Heart right ventricle (tissue), 16 donors: ENCODE results near the gene RYK. TPM values are rescaled to one million over a fixed set of nuclear protein-coding genes. Genes with fewer than 3 reads are reported as not detected.
A peak's percentile ranks its signal among the peaks of the same experiment; 100 is the strongest.

Source experiments
- ATAC-seq, 8 donors: fragments of 200-7000 bp; cut with Tn5 transposase; one replicate each; pipeline ENCODE4 v1.9.1; 2020; ENCODE audit warnings: mild to moderate bottlenecking in 8 of 8, moderate library complexity in 8 of 8, moderate number of reproducible peaks in 1 of 8
- DNase-seq, 2 donors: peaks; one replicate each; pipeline ENCODE4 v3.0.0-alpha.2; 2020
- H3K27ac ChIP-seq, 10 donors: fragments of 200-600 bp; sonication (generic) in 2 of 10; one replicate each; pipeline versions ENCODE4 v1.5.0 to v1.8.0; 2020 to 2022; ENCODE audit warnings: mild to moderate bottlenecking in 3 of 10
- H3K27me3 ChIP-seq, 7 donors: fragments of 200-600 bp; one replicate each; pipeline ENCODE4 v1.8.0; 2021 to 2022; ENCODE audit warnings: mild to moderate bottlenecking in 2 of 7
- H3K36me3 ChIP-seq, 9 donors: fragments of 200-600 bp; sonication (generic) in 1 of 9; one replicate each; pipeline versions ENCODE4 v1.5.0 to v1.8.0; 2020 to 2022; ENCODE audit warnings: mild to moderate bottlenecking in 2 of 9
- H3K4me1 ChIP-seq, 9 donors: fragments of 200-600 bp; sonication (generic) in 1 of 9; one replicate each; pipeline versions ENCODE4 v1.5.0 to v1.8.0; 2020 to 2022; ENCODE audit warnings: mild to moderate bottlenecking in 4 of 9
- H3K4me3 ChIP-seq, 10 donors: fragments of 200-600 bp; sonication (generic) in 2 of 10; one replicate each; pipeline versions ENCODE4 v1.5.0 to v1.8.0; 2020 to 2022; ENCODE audit warnings: mild to moderate bottlenecking in 7 of 10, moderate library complexity in 2 of 10
- H3K9me3 ChIP-seq, 11 donors: fragments of 200-600 bp in 10 of 11; sonication (generic) in 2 of 11; one replicate each; pipeline versions ENCODE4 v1.5.0 to v1.8.0; 2013 to 2022; ENCODE audit warnings: mild to moderate bottlenecking in 2 of 11, control low read depth in 1 of 11, moderate library complexity in 1 of 11
- WGBS, 2 donors: extraction: QIAGEN DNeasy Blood & Tissue Kit; methylation state at CpG; one replicate each; pipeline ENCODE4 v1.1.7; 2013; ENCODE audit warnings: inconsistent platforms in 1 of 2; 5-methylcytosine and 5-hydroxymethylcytosine counted together
- intact Hi-C, 10 donors: fragments of 100-400 bp; cut with DNase I; formaldehyde crosslinking; loops; one replicate each; pipeline versions ENCODE4 v1.11.1 to v1.14.2; 2022
- polyA plus RNA-seq, 2 donors: library from polyadenylated mRNA; stranded (reverse); fragments of 200-250 nt; gene quantifications; one replicate each; pipeline ENCODE4 v1.2.3, GENCODE V29; 2013
- total RNA-seq, 10 donors: library from RNA; stranded (reverse); fragmentation: NEBNext Ultra II Directional in 3 of 10; extraction: Animal tissue kit (Norgen Biotek cat#: 25700) in 3 of 10; gene quantifications; one replicate each; pipeline versions ENCODE4 v1.2.1 to v1.2.4, GENCODE V29; 2021 to 2023
- TF ChIP-seq, protein P1 (sequence below), 9 donors: fragments of 200-600 bp; sonication (generic) in 2 of 9; IDR thresholded peaks; one replicate each; pipeline versions ENCODE4 v1.5.0 to v1.8.0; 2021 to 2022; ENCODE audit warnings: antibody characterized with exemption in 9 of 9, mild to moderate bottlenecking in 5 of 9, moderate library complexity in 1 of 9
- donor health status: Arrhythmogenic right ventricular cardiomyopathy.
- donor health status: ischemic (EF 13 %, LVEDD 7.1; RV severe dilation, severe dysfunction).
- donor health status: healthy with polysubstance abuse.
- donor health status: DM: no; HTN: yes; CAD: no.
- donor health status: DM: no; HTN: no; CAD: no.
- donor health status: ischemic (EF 25% LVEDD 6.9; RV normal size, moderate dysfunction).
- donor health status: ischemic (EF 25% LVEDD 5.7; RV mildly dilated, moderate dysfunction).
- donor health status: healthy.
- donor health status: DM: yes; HTN: yes; CAD: no.
- donor health status: Ischemic cardiomyopathy.
- donor health status: ischemic (EF 35%, LVEDD 5.7; RV mildly dilated, moderate dysfunction).
- donor health status: nonischemic (EF 11% LVEDD 7.7; RV severe dilation, severe dysfunction).
- donor health status: DM: yes; HTN: yes; CAD: no.
- donor health status: PGD.
- donor health status: ischemic (EF 29% LVEDD 5.4; RV normal size, mild dysfunction).
- donor health status: nonischemic (EF 23%, LVEDD 6.1; RV moderate dilation, normal function).

The RYK gene
- total and polyA plus RNA-seq, 12 donors: 18.0 to 45.8 (median 36.5) TPM

DNA sequence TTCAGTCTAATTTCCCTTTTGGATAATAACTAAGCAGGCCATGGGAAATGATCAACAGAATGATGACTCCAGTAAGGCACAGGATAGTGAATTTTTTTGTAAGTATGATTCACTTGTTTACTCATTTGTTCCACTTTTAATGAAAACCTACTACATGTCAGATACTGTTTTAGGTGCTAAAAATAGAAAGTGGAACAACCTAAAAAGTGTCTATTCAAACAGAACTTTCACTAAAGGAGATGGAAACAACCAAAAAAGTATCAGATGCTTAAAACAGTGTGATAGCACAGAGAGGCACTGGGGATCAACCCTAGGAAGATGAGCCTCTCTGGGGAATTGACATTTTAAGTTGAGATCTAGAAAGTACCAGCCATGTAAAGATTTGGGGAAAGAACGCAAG, 11.1 kb downstream of the RYK start:
- Histone ChIP-seq H3K4me1 (peaks cover 6 to 86% (median 70%) of the 10 kb centered on the region in 9 donors), H3K27me3 (no peaks in the 10 kb centered on the region), H3K9me3 (no peaks in the 10 kb centered on the region), H3K4me3 (no peak overlapping the region), H3K36me3 (no peaks in the 10 kb centered on the region), H3K27ac (peak overlapping the region in 2 of 10 donors; percentile 14 to 46)
- DNase-seq (no peak), ATAC-seq (no peak)
- intact Hi-C loops: loop anchor here in 2 of 10 donors (5.0 to 10.0 kb wide), 2 partner anchors 138 to 415 kb away; no protein-coding TSS in a partner anchor
- 96 to 98% methylated on average over 1 of the region's 1 CpG for WGBS, 2 donors
- TF ChIP-seq, protein P1, sequence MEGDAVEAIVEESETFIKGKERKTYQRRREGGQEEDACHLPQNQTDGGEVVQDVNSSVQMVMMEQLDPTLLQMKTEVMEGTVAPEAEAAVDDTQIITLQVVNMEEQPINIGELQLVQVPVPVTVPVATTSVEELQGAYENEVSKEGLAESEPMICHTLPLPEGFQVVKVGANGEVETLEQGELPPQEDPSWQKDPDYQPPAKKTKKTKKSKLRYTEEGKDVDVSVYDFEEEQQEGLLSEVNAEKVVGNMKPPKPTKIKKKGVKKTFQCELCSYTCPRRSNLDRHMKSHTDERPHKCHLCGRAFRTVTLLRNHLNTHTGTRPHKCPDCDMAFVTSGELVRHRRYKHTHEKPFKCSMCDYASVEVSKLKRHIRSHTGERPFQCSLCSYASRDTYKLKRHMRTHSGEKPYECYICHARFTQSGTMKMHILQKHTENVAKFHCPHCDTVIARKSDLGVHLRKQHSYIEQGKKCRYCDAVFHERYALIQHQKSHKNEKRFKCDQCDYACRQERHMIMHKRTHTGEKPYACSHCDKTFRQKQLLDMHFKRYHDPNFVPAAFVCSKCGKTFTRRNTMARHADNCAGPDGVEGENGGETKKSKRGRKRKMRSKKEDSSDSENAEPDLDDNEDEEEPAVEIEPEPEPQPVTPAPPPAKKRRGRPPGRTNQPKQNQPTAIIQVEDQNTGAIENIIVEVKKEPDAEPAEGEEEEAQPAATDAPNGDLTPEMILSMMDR (IDR thresholded peaks at IDR 0.05): no peak

DNA sequence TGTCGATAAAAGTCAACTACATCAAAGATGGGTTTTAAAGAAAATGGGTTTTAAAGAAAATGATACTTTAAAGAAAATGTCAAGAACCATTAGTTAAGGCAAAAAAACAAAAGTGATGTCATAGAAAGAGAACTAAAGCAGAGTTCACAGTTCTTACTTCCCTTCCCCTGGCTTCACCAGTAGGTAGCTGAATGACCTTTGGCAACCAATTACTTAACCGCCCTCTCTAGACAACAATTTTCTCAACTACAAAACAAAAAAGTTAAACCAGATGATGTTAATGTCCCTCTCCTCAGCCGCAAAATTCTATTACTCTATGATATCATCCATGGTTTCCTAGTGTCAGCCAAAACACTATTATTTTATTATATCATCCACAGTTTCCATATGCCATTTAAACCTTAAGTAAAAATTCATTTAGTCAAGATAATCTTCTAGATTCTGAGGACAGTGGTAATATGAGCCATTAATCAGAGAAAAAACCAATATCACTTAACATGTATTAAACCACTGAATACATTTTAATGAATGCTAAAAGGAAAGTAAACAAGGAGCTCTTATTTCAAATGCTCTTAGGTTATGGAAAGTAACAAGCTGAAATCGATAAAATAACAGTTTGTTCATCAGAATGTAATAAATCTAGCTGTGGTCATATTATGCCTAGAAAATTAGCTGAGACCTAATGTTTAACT, 13.1 kb downstream of the RYK start:
- no peak overlapping the region for H3K4me3 ChIP-seq
- TF ChIP-seq, protein P1 (IDR thresholded peaks at IDR 0.05): no peak
- no peaks in the 10 kb centered on the region for H3K27me3 ChIP-seq
- ATAC-seq: peak in 4 of 8 donors; percentile 34 to 56 (median 42)
- intact Hi-C loops: loop anchor here in 2 of 10 donors (5.0 to 10.0 kb wide), 2 partner anchors 140 to 413 kb away; no protein-coding TSS in a partner anchor
- 71 to 78% methylated on average over 4 of the region's 4 CpGs for WGBS, 2 donors
- peak overlapping the region in 6 of 10 donors; percentile 15 to 59 (median 22) for H3K27ac ChIP-seq
- peaks cover 11 to 87% (median 70%) of the 10 kb centered on the region in 9 donors for H3K4me1 ChIP-seq
- no peak for DNase-seq
- no peaks in the 10 kb centered on the region for H3K36me3 ChIP-seq
- no peaks in the 10 kb centered on the region for H3K9me3 ChIP-seq

DNA sequence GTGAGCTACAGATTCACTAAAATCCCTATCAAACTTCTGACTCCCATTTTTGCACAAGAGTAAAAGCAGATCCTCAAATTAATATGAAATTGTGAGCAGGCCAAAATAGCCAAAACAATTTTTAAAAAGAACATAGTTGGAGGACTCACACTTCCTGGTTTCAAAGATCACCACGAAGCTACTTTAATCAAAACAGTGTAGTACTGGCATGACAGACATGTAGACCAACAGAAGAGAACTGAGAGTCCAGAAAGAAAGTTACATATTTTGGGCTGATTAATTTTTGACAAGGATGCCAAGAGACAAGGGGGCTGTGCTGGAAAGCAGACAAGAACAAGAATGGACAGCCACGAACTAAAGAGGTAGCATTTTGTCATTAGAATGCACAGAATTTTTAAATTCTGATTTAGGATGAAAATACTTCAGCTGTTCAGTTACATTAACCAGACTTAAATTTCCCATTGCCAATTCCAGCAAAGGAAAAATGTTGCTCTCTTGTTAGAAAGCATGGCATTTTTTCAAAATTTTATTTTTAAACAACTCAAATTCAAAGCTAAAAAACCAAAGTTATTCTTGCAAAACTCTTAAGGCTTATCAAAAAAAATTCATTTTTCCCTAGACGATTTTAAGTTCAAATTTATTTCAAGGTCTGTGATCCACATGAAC, 14.0 kb downstream of the RYK start:
- DNase-seq (no peak), ATAC-seq (peak in 2 of 8 donors; percentile 33 to 50)
- peaks cover 11 to 88% (median 71%) of the 10 kb centered on the region in 9 donors for H3K4me1 ChIP-seq
- H3K27me3 ChIP-seq: no peaks in the 10 kb centered on the region
- H3K36me3 ChIP-seq: no peaks in the 10 kb centered on the region
- no peaks in the 10 kb centered on the region for H3K9me3 ChIP-seq
- 29 to 30% methylated on average over 3 of the region's 3 CpGs for WGBS, 2 donors
- no peak overlapping the region for H3K4me3 ChIP-seq
- intact Hi-C loops: loop anchor here in 2 of 10 donors (5.0 to 10.0 kb wide), 2 partner anchors 141 to 412 kb away; no protein-coding TSS in a partner anchor
- peak overlapping the region in 6 of 10 donors; percentile 13 to 47 (median 20) for H3K27ac ChIP-seq
- TF ChIP-seq, protein P1 (IDR thresholded peaks at IDR 0.05): no peak

DNA sequence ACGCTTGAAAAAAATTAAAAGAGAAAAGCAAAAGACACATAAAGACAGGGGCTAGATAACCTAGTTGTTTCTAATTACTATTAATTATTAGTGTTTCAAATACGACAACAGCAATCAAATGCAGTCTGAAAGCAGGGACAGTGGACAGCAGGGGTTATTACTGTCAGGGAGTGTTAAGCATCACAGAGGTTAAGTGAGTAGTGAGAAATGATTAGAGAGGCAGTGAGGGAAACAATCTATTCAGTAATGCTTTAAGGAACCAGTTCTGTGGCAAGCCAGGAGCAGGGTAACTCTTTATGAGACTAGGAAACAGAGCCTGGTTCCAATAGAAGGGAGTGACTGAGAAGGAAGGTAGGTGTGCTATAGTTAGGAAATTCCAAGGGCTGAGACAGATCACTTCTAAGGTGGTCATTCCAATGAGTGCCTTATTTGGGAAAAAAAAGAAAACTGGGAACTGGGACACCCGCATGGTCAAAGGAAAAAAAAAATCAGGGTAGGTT, 15.0 kb downstream of the RYK start:
- TF ChIP-seq, protein P1 (IDR thresholded peaks at IDR 0.05): no peak
- H3K36me3 ChIP-seq: no peaks in the 10 kb centered on the region
- DNase-seq (no peak), ATAC-seq (peak in 3 of 8 donors; percentile 29 to 46 (median 43))
- intact Hi-C loops: loop anchor here in 2 of 10 donors (5.0 to 10.0 kb wide), 2 partner anchors 142 to 411 kb away; no protein-coding TSS in a partner anchor
- no peak overlapping the region for H3K4me3 ChIP-seq
- H3K4me1 ChIP-seq: peaks cover 11 to 95% (median 80%) of the 10 kb centered on the region in 9 donors
- H3K27me3 ChIP-seq: no peaks in the 10 kb centered on the region
- WGBS, 2 donors: 90 to 91% methylated on average over 3 of the region's 3 CpGs
- peak overlapping the region in 5 of 10 donors; percentile 13 to 47 (median 18) for H3K27ac ChIP-seq
- no peaks in the 10 kb centered on the region for H3K9me3 ChIP-seq
